HG03575 (cell line): ENCODE results near the gene TRPV2.
"Not testable (repeated sequence)": the region's sequence is repeated elsewhere in the genome, so short reads cannot be mapped to it uniquely, and the experiment has no call there.

ENCODE experiments used
- ATAC-seq: cut with Tn5 transposase; IDR thresholded peaks from one replicate; pipeline ENCODE4 v1.9.1; 2021; ENCODE audit not compliant: unreplicated experiment, insufficient number of reproducible peaks, low FRiP score; ENCODE audit errors: extremely low read depth

TRPV2 gene

DNA sequence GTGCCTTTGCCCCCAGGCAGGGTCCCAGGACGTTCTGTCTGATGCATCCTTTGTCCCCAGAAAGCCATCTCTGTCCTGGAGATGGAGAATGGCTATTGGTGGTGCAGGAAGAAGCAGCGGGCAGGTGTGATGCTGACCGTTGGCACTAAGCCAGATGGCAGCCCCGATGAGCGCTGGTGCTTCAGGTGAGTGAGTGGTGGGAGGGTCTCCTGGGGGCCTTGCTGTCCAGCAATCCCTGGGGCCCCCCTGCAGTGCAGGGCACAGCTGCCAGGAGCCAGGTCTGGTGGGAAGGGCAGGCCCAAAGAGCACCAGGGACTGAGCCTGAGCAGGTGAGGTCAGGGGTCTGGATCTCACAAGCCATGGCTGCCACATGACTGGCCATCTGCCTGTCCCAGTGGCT lies 18.1 kb downstream of the TRPV2 start:
- ATAC-seq = no peak

DNA sequence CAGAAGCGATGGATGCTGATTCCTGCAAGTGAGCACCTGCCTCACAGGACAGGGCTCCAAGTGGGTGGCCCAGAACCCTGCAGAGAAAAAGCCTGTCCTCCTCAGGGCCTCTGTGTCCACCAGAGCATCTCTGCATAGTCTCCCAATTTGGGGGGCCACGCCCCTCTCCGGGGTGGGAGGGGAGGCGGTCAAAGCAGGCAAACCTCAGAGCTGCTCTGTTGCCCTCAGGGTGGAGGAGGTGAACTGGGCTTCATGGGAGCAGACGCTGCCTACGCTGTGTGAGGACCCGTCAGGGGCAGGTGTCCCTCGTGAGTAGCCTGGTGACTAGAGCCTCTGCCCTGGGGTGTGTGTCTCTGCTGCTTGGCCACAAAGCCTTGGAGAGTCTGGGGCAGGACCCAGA lies 19.3 kb downstream of the TRPV2 start:
- no peak for ATAC-seq

DNA sequence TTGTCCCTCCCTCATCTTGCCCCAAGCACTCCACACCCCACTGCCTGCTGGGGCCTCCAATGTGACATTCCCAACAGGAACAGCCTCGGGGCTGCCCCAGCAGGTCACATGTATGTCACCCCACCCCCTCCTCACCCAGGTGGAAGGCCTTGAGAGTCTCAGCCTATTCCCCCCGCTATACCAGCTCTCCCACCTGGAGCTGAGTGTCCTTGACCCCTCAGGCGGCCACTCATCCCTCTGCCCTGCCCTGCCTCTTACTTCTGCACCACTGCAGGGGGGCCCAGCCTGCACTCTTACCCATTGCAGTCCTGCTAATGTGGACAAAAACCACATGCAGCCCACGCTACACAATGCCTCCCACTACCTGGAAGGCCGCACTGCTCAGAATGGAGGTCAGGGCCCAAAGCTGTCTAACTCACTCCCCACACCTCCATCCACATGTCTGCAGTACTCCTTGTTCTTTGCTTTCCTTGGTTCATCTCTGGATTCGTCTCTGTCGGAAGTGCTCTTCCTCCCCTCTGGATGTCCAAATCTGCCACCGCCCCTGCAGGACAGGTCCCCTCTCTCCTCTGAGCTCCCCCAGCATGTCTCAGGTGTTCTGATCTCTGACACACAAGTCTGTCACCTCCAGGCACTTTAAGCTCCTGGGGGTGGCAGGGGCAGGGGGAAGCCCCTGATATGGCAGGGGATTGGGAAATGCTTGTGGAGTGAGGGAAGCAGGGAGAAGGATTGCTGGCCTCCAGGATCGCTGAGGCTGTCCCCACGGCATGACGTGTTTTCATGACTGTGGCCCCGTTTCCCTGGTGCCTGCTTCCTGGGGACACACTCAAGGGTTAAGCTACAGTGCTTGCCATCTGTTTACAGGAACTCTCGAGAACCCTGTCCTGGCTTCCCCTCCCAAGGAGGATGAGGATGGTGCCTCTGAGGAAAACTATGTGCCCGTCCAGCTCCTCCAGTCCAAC lies 20.8 kb downstream of the TRPV2 start:
- no peak for ATAC-seq

DNA sequence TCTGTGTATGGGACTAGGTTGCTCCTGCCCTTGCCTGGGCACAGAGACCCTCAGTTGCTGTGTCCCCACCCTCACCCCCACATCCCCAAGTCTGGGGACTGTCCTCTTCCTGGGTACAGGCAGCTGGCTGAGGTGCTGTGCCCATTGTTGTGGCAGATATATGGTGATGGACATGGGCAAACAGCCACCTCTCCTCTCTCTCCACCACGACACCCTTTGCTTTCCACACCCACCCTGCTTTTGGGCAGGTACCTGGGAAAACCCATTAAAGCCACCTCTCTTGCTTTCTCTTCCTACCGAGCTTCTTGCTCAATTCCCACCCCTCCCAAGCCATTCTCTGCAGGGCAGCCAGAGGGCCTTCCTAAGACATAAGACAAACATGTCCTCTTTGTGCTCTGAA lies 21.7 kb downstream of the TRPV2 start:
- no peak for ATAC-seq

DNA sequence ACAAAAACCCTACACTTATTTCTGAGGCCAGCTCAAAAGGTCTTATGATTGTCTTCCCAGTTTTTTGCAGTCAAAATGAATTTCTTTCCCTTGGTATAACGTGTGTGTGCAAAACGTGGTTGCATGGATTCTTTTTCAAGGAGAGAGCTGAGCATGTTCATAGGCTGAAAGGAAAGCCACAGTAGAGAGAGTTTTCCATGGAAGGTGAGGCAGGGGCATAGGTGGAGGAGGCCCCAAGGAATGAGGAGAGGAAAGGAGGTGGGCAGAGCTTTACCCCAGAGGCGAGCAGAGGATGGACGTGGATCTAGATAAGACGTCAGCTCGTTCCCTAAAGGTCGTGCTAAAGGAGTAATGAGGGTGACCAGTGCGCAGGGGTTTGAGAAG lies 22.8 kb downstream of the TRPV2 start:
- no peak for ATAC-seq

DNA sequence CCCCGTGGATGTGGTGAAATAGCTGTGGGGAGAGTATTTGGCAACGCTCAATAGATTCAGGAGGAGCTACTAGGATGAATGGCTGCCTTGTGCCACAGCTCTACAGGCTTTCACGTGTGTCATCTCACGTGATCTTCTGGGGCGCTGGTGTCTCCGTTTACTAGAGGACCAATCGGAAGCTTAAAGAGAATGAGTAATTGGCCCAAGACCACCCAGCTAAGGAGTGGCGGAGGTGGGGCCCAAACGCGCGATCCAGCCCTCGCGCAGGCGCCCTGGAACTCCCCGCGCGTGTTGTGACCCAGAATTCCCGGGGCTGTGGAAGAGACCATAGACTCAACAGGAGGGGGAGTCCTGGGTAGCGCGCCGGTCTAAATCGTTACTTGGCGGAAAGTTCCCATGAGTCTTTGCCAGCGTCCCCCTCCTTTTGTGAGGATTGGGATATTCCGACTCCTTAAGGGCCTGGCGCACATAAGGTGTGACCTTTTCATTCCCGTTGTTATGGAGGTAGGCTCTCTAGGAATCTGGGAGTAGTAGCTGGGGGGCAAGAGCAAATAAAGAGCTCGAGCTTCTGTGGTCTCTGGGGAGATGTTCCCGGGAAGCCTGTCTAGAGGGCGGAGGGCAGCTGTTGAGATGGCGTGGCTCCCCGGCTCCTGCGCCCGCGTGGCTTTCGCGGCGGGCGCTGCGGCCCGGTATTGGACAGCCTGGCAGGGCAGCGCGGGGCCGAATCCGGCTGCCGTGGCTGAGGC lies 23.4 kb downstream of the TRPV2 start:
- peak; percentile 42 for ATAC-seq

DNA sequence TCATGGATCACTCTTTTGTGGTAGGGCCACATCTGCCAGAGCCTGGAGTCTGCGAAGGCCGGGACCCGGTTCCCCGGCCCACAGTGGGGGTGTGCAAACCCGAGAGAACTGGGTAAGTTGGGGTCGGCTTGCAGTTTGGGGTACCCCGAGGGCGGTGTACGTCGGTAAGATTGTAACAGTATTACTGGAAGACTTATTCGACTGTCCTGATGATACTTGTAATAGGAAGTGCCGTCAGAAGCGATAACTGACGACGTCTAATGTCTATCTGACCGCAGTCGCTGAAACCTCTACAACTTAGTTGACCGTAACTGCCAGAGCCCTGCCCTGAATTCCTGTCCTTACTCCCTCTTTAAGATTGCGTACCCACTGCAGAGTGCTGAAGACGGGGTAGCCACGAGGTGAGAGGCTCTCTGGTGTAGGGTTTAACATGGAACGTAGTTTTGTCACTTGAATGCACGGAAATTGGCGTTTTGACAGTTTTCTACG lies 24.0 kb downstream of the TRPV2 start:
- ATAC-seq = no peak

DNA sequence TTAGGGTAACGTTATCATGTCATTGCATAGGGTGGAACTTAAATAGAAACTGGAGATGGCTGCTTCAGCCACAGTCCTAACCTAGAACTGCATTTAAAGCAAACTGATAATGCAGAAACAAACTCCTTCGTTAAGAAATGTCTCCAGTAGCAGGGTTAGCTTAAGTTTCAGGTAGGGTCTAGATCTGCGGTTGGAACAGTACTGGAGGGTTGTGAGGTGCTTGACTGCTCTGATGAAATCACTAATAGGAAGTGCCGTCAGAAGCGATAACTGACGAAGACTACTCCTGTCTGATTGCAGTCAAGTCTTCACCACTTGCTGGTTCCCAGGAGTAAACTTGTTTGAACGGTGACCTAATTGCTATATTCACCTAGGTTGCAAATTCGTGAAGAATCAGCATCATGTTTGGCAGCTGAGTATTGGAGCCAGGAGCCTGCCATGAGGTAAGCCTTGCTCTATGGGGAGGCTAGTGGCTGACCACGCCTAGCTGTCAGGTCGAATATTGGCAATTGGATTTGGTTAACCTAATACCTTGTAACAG lies 24.5 kb downstream of the TRPV2 start:
- ATAC-seq = no peak

DNA sequence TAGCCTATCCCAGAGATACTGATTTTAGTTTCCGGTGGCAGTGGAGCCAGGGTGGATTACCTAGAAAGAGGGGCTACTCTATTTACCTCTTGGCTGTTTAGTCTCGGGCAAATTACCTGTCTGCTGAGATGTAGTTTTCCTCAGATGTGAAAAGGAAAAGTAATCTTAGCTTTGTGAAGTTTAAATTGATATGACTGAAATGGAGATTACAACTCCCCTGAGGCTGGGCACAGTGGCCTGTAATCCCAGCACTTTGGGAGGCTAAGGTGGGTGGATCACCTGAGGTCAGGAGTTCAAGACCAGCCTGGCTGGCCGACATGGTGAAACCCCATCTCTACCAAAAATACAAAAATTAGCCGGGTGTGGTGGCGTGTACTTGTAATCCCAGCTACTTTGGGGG lies 25.0 kb downstream of the TRPV2 start:
- ATAC-seq = not testable (repeated sequence)

DNA sequence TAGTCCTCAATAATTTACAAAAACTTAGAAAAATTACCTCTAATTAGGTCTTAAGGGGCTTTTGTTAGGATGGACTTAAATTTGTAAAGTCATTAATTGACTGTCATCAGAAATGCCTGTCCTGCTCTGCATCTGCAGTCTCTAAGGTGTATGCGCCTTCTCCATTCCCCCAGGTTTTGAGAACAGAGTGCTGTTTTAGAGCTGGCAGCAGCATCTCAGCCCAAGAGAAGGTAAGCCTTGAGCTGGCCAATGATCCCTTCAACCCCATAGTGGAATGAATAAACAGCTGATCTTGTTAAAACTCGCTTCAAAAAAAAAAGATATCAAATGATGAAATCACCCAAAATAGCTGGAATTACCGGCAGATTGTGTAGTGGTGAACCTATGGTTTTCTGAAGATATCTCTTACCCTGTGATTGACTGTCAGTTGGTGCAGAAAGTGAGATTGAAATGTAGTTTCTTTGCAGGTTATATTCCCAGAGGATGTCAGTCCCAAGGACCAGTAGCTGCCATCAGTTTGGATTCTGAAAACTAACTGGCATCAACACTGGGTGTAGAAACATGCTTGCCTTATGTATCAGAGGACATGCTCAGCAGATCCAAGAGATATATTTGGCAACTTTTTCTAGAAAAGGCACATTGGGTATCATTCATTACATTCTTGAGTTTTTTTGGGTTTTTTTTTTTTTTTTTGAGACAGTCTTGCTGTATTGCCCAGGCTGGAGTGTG lies 25.7 kb downstream of the TRPV2 start:
- ATAC-seq = no peak

DNA sequence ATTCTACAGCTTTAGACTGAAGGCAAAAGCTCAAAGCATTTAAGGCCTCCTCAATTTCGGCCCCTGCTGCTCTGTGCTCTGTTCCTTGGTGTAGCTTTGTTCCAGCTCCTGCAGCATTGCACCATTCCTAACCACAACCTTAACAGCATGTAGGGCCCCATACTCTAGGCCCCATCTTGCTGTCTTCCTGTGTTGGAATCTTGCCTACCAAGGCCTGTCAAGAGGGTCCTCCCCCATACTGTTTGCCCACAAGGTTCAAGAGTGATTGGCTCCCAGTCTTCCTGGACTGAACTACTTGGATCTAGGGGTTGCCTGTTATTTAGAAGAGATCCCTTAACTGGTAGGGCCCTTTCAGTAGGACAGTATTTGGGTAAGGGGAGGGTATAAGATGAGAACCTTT lies 26.8 kb downstream of the TRPV2 start:
- ATAC-seq = no peak

DNA sequence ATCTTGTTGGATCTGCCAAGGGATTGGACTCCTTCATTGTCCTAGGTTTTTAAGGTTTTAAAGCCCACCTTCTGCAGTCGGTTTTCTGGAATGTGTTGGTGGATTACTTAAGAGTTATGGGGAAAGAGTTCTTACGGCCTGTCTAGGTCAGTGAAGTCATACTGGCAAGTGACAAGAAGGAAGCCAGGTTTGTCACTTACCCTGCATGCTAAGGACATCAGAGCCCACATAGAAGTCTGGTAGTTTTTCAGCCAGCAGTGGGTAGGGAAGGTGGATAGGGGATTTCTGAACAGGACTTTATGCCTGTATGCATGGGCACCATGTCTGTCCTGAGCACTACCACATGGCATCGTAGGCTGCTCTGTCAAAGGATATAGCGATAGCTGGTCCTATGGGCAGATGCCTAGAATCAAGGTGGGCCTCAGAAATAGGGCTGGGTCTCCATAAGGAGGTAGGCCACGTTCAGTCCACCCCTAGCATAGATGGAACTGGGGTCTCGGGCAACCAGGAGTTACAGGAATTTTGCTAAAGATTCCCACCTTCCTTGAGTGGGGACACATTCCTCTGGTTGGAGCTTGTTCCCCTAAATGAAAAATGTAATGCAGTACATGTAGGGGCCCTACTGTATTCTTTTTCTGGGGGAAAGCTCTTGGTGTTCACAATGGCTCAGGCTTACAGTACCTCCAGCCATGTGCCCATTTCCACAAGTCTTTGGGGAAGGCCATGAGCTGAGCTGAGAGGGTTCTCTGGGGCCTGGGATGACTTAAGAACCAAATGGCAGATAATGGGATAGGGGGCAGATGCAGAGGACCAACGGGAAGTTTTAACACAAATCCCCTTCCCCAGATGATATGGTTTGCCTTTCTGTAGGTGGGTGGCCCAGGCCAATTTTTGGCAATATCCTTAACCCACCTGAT lies 27.5 kb downstream of the TRPV2 start:
- ATAC-seq = no peak

DNA sequence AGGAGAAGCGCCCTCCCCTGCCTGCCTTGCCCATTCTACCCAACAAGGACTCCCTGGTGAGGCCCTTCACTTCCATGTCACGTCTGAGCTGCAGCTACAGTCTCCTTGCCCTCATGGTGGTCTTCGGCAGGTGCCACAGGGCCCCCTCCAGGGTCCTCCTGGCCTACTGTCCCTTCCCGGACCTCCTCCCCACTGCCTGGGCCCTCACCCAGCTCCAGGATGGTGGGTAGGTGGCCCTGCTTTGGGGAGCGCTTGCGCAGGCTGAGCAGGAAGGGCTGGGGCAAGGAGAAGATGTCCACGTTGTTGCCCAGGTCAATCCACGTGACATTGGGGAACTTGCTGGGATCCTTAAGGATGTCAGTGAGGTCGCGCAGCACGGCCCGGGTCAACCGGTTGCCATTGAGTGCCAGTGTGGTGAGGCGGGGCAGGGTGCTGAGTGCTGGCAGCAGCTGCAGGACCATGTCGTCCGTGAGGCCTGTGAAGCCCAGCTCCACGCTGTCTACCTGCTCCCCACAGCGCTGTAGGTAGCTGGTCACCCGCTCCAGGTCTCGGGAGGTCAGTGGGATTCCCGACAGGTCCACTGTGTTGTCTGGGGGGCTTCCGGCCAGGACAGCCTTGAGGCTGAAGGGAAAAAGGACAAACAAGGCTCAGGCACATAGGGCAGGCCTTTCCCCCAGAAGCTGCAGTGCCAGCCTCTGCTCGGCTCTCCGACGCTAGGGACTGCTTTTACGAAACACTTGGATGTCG lies 28.3 kb downstream of the TRPV2 start:
- ATAC-seq = no peak

DNA sequence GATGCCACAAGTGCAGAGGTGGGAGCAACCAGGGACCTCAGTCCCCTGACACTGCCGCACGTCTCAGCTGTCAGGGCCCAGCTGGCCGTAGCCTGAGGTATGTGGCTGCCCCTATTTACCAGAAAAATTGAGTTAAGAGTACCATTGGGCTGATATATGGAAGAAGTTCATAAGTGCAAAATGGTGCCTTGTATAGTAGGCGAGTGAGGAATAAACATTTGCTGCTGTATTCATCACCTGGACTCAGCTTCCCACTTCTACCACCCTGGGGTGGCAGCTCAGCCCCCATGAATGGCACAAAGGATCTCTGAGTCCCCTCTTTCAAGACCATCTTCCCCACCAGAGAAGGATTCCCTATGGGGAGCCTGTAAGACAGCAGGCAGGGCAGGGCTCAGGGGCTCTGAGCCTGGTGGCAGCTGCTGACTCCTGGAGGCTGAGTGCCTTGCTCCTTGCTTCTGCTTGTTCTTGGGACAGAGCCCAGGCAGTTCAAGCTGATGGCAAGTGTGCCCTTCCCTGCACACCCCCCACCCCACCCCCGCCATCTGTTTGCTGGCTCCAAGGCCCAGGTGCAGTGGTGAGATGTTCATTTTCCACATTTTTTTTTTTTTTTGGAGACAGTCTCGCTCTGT lies 29.0 kb downstream of the TRPV2 start:
- ATAC-seq = no peak

DNA sequence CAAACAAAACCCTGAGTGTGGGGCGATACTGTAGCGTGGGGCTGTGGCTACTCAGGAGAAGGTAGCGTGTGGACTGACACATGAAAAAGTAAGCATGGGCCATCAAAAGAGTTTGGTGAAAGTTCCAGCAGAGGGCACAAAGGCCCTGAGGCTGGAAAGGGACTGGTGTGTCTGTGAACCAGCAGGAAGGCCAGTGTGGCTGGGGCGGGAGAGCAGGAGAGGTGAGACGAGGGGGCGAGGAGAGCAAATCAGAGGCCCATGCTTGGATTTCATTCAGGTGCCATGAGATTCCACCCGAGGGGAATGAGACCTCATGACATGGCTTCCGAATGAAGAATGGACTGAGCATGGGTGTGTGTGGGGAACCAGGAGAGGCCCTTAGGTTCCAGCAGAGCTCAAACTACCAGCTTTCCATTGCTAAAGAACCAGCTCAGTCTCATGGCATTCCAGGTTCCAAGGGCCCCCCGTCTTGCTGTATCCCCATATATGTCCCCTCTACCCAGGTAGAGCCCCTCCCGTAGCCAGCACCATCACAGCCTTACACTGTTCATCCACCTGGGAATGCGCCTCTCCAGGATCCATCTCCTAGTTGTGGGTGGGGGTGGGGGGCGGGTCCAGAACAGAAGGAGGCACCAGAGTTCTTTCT lies 31.1 kb downstream of the TRPV2 start:
- ATAC-seq = no peak

DNA sequence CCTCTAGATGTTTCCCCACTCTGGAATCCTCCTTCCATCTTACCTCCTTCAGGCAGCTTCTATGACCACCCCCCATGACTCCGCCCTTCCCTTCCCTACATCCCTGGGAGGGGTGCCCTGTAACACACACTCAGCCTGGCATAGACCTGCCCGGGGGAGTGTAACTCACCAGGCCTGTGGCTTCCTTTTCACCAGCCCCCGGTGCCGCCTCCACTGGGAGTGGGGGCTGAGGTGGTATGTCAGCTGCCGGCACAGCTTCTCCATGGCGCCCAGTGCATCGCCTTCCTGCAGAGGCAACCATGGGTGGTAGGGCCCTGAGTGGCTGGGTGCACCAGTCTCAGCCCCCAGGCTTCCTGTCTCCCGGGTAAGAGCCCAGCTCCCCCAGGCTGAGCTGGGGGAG lies 32.3 kb downstream of the TRPV2 start:
- no peak for ATAC-seq

DNA sequence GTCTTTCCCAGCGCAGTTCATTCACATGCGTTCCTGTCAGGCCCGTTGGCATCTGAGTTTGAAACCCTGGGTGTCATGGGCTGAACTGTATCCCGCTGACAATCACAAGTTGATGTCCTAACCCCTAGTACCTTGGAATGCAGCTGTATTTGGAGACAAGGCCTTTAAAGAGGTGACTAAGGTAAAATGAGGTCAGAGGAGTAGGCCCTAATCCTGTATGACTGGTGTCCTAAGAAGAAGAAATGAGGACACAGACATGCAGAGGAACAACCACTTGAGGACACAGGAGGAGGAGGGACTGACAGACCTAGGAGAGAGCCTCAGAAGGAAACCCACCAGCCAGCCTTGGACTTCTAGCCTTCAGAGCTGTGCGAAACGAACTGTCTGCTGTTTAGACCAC lies 33.1 kb downstream of the TRPV2 start:
- no peak for ATAC-seq
